HG03064 (cell line): ENCODE measurements around the gene NPIPB2.
A peak's percentile ranks its signal among the peaks of the same experiment; 100 is the strongest.
"Not testable (repeated sequence)": the region's sequence is repeated elsewhere in the genome, so short reads cannot be mapped to it uniquely, and the experiment has no call there.

Experiments used
- ATAC-seq: cut with Tn5 transposase; IDR thresholded peaks from one replicate; pipeline ENCODE4 v1.9.1; 2021; ENCODE audit warnings: low read depth; ENCODE audit not compliant: unreplicated experiment

NPIPB2 gene

DNA sequence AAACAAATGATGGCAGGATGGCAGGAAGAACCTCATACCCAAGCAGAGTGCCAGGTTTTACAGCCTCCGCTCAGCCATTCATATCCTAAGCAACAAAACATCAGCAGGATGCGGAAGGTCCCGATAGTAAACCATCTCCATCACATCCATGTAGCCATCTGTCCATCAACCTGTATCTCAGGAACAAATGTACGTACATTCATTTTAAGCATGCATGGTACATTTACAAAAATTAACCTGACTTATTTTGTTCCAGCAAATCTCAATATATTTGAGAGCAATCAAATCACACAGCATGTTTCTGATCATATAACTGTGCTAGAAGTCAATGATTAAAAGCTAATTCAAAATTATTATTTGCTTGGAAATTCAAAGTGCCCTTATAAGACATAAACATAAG lies at the start of gene NPIPB2:
TSS of gene NPIPB2 (minus strand) at position 101 of the 400 bp plus-strand sequence. CDS start at position 101, 0 bp downstream.
- not testable (repeated sequence) for ATAC-seq

DNA sequence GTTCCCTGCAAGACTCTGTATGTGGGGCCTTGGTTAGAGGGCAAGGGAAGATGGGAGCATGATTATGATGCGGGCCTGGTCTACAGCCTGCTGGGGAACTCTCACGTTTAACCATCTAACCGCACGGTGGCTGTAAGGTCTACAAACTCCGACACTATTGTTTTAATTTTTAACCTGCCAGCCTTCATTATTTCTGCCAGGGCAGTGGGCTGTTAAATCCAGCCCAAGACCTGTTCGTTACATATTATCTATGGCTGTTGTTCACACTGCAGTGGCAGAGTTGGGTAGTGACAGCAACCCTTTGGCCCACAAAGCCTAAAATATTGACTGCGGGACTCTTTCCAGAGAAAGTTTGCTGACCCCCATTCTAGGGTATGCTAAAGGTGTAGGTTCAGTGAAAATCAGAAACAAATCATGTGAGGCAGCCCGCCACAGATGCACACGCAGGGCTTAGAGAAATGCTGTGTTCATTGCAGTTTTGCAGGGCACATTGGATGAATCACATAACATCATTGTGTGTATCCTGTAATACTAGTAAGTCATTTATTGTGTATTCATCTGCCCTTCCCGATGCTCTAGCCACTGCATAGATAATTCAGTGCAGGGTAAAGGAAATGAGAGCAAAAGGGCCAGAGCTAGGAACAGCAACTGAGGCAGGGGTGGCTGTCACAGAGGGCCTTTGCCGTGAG lies 49.0 kb upstream of the NPIPB2 start:
- ATAC-seq, result no peak

DNA sequence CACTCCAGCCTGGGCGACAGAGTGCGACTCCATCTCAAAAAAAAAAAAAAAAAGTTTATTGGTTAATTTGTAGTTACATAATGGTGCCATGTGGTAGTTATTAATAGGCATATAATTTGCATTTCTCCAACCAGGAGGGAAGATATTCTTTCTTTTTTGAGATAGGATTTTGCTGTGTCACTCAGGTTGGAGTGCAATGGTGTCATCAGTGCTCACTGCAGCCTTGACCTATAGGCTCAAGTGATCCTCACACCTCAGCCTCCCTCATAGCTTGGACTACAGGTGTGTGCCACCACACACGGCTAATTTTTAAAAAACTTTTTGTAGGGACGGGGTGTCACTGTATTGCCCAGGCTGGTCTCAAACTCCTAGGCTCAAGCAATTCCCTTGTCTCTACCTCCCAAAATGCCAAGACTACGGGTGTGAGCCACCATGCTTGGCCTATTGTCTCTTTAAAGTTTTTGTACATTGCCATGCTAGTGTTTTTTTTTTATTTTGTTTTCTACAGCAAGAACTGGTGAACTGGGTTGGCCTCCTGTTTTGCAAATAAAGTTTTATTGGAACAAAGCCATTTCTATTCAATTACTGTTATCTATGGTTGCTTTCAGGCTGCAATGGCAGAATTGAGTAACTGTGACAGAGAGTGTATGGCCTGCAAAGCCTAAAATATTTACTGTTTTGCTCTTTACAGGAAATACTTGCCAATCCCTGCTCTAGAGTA lies 46.6 kb upstream of the NPIPB2 start:
- no peak for ATAC-seq

DNA sequence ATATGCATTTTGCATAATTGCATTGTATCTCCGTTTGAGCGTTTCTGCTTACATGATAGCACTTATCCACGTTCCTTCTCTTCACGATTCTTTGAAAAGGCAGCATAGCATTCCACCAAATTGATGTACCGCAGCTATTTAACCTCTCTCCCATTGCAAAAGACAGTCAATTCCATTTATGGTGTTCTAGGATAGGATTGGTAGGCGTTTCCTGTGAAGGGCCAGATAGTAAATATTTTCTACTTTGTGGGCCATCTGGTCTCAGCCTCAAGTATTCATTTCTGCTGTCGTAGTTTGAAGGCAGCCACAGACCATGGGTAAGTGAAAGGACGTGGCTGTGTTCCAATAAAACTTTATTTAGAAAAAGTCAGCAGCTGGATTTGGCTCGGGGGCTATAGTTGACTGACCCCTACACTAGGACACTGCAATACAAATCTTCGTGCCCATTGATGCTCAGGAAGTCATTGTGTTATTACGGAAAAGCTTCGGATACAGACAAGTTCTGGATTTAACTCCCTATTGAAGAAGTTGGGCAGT lies 44.7 kb upstream of the NPIPB2 start:
- no peak for ATAC-seq

DNA sequence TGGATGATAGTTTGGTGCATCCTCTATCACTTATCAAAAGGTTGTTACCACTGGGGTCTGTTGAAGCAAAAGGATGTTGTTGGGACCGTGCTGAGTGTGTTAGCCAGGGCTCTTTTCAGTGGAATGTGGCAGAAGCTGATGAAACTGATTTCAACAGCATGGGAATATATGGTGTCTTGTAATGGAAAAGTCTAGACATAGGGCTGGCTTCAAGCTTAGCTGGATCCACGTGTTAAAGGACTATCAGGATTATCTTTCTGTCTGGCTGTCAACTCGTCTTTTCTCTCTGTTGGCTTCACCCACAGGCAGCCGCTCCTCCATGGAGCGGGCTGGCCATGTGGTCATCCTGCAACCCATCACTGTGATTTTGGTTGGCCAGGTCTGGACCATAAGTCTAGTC lies 43.4 kb upstream of the NPIPB2 start:
- no peak for ATAC-seq

DNA sequence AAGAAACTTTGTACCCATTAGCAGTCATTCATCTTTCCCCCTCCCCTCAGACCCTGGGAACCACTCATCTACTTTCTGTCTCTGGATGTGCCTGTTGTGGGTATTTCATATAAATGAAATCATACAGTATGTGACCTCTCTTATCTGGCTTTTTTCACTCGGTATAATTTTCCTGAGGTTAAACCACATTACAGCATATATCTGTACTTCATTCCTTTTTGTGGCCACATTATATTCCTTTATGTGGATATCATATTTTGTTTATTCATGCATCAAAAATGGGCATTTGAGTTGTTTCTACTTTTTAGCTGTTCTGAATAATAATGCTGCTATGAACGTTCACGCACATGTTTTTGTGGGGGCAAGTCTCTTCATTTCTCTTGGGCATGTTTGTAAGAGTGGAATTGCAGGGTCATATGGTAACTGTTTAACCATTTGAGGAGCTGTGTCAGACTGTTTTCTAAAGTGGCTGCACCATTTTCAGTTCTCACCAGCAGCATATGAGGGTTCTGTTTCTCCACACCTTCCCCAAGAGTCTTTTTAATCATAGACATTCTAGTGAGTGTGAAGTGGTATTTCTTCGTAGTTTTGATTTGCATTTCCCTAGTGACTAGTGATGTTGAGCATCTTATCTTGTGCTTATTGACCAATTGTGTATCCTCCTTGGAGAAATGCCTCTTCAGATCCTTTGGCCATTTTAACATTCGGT lies 38.4 kb upstream of the NPIPB2 start:
- no peak for ATAC-seq

DNA sequence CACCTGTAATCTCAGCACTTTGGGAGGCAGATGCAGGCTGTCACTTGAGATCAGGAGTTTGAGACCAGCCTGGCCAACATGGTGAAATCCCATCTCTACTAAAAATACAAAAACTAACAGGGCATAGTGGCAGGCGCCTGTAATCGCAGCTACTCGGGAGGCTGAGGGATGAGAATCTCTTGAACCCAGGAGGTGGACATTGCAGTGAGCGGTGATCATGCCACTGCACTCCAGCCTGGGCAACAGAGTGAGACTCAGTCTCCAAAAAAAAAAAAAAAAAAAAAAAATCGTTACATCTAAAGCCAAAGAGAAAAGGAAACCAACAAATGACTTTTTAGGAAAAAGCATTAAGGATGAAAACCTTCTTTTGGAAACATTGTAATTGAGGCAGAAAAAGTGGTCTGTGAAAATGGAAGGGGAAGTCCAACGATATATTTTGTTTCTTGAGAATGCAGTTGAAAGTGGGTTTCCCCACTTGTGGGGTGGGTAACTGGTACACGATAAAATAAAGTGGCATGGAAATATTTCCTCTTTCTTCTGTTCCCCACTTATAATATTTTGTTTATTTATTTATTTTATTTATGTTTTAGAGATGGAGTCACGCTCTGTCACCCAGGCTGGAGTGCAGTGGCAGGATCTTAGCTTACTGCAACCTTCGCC lies 37.3 kb upstream of the NPIPB2 start:
- ATAC-seq, result no peak

DNA sequence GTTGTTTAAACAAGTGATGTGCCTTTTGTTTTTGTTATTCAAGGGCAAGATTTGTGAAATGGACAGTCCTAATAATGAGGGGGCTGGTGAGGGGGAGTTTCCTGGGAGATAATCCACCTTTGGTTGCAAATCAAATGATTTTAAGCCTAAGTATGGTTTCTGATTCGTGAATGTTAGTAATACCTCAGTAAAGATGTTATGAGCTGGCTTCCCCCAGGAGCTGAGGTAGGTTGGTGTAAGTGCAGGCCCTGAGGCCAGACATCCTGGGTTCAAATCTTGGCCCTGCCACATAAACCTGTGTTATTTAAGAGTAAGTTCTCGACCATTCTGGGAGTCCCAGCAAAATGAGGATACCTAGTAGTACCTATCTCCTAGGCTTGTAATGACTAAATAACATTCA lies 36.2 kb upstream of the NPIPB2 start:
- ATAC-seq, result no peak

DNA sequence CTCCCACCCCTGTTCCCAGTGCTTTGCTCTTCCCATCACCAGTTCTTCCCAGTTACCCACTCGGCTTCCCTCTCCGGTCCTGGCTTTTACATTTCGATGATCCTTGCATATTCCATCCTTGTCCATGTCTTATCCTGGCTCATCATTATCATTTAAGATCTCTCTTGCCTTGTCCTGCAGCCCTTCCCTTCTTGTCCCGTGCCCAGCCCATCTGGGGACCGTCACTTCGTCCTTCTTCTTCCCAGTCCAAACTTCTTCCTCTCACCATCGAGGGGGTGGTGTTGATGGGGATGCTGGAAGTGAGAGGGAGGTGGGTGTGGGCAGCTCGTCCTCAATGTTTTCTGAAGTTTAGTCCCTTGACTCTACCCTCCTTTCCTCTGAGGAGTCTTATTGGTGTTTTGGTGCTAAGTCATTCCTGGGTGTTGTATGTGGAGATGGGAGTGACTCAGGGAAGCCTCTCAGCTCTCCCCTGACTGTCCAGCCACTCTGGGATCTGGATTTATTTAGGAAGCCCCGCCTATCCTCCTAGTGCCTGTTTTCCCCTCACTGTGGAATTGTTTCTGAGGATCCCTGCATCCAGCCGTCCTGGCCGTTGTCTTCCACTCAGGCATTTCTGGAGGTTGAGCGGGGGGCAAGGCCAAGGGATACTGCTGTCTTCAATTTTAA lies 35.7 kb upstream of the NPIPB2 start:
- ATAC-seq, result no peak

DNA sequence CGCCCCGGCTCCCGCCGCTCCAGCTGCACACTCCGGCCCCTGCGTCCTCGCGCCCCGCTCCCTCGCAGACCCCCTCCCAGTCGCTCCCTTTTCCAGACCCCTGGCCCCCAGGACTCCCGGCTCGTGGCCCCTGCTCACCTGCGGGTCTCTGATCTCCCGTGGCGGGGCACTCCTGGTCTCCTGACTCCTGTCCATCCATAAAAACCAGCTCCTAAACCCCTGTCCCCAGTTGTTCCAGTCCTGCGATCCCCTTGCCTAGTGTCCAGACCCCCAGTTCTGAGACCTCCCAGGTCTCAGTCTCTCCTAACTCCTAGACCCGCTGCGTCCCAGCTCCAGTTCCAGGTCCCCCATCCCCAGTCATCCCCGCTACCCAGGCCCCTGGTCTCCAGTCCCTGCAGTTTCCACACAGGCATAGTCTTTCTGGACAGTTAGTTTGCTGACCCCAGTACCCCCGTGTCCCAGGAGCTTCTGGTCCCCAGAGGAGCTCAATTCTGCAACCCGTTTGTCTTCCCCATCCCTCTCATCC lies 35.1 kb upstream of the NPIPB2 start:
- ATAC-seq, result peak; percentile 5

DNA sequence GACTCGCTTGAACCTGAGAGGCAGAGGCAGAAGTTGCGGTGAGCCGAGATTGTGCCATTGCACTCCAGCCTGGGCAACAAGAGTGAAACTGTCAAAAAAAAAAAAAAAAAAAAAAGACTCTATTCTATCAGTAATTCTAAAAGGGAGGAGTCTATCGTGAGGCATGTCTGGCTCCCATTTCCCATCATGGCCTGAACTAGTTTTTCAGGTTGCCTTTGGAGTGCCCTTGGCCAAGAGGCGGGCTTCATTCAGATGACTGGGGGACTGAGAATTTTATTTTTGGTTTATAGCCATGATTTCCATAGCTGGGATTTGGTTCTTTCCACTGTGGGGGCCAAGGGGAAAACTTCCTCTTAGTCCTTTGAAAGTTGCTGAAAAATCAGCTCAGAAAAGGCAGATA lies 31.2 kb upstream of the NPIPB2 start:
- ATAC-seq, result no peak

DNA sequence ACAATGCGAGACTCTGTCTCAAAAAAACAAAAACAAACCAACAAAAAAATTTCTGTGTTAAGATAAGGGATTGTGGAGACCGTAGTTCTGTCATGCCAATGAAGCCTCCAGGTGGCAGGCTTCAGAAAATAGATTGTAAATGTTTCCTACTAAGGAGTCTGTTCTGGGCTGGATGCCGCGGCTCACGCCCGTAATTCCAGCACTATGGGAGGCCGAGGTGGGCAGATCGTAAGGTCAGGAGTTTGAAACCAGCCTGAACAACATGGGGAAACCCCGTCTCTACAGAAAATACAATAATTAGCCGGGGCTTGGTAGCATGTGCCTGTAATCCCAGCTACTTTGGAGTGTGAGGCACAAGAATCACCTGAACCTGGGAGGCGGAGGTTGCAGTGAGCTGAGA lies 30.3 kb upstream of the NPIPB2 start:
- no peak for ATAC-seq

DNA sequence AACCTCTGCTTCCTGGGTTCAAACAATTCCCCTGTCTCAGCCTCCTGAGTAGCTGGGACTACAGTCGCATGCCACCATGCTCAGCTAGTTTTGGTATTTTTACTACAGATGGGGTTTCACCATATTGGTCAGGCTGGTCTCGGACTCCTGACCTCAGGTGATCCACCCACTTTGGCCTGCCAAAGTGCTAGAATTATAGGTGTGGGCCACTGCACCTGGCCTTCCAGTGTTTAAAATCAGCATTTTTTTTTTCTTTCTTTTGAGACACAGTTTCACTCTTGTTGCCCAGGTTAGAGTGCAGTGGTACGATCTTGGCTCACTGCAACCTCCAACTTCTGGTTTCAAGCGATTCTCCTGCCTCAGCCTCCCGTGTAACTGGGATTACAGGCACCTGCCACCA lies 28.4 kb upstream of the NPIPB2 start:
- ATAC-seq, result not testable (repeated sequence)

DNA sequence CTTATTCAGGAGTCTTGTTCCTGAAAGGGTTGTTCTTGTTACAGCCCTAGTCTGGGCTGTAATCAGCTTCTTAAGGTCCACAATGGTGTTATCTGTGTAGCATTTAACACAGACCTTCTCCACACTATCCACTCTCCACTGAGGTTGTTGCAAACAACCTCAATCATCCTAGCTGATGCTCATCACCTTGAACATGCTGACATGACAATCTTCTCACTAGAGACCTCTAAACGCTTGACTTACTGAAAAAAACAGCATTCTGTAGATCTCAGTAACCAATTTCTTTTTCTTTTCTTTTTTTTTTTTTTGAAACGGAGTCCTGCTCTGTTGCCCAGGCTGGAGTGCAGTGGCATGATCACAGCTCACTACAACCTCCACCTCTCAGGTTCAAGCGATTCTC lies 26.7 kb upstream of the NPIPB2 start:
- no peak for ATAC-seq

DNA sequence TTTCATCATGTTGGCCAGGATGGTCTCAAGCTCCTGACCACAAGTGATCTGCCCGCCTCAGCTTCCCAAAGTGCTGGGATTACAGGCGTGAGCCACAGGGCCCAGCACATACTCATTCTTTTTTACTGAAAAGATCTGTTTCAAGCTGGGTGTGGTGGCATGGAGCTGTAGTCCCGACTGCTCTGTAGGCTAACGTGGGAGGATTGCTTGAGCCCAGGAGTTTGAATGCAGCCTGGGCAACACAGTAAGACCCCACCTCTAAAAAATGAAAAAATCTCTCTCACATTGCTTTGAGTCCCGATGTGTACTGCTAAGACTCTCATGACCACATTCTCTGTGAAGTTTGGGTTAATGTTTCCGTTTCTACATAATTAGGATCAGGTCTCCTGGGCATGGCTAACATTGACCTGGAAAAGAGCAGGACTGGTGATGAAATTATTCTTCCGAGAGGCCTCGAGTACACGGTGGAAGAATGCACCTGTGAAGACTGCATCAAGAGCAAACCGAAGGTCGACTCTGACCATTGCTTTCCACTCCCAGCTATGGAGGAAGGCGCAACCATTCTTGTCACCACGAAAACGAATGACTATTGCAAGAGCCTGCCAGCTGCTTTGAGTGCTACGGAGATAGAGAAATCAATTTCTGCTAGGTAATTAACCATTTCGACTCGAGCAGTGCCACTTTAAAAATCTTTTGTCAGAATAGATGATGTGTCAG lies 25.5 kb upstream of the NPIPB2 start:
- ATAC-seq, result no peak

DNA sequence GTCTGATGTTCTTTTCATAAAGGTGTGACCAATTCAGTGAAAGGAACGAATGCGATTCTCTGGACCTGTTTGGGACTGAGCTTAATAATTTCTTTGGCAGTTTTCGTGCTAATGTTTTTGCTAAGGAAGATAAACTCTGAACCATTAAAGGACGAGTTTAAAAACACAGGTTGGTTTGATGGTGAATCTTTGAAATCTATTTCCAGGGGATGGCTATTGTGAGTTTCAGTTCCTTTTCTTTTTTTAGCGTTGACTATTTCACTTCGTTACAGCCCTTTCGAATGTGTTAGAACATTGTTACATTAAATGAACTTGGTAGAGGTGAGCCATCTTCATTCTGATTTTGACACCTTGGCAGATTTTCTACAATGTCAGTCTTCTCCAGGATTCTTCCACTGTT lies 24.3 kb upstream of the NPIPB2 start:
- no peak for ATAC-seq

DNA sequence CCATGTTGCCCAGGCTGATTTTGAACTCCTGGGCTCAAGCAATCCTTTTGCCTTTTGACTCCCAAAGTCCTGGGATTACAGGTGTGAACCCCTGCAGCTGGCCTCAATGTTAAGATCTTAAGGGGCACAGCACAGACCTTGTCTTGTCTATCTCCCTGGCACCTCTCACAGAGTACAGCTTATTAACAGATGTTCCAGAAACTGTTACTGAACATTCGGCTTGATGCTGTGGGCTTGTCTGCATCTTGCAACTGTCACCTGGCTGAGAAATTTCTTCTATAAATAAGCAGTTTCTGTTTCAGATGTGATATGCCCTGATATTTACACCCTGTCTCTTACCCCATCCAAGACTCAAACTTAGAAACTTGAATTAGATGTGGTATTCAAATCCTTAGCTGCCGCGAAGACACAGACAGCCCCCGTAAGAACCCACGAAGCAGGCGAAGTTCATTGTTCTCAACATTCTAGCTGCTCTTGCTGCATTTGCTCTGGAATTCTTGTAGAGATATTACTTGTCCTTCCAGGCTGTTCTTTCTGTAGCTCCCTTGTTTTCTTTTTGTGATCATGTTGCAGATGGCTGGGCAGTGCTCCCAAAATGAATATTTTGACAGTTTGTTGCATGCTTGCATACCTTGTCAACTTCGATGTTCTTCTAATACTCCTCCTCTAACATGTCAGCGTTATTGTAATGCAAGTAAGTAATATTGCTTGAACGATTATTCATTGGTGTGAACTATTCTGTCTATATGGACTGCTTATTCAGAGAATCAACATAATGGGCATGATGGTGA lies 23.1 kb upstream of the NPIPB2 start, which contains the start of gene TNFRSF17:
TSS of gene TNFRSF17 (plus strand) at position 450 of the 791 bp plus-strand sequence. CDS start at position 565, 115 bp downstream.
- ATAC-seq, result peak; percentile 53

DNA sequence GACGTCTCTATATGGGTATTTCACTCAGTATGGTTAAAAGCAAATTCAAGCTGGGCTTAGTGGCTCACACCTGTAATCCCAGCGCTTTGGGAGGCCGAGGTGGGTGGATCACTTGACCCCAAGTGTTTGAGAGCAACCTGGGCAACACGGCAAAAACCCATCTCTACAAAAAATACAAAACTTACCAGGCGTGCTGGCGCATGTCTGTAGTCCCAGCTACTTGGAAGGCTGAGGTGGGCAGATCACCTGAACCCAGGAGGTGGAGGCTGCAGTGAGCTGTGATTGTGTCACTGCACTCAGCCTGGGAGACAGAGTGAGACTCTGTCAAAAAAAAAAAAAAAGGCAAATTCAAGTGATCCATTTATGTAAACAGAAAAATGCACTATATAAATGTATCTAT lies 21.9 kb upstream of the NPIPB2 start:
- no peak for ATAC-seq

DNA sequence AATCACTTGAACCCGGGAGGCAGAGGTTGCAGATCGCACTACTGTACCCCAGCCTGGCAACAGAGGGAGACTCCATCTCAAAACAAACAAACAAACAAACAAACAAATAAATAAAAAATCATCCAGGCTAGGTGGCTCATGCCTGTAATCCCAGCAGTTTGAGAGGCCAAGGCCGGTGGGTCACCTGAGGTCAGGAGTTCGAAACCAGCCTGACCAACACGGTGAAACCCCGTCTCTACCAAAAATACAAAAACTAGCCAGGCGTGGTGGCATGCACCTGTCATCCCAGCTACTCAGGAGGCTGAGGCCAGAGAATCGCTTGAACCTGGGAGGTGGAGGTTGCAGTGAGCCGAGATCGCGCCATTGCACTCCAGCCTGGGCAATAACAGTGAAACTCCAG lies 21.1 kb upstream of the NPIPB2 start:
- not testable (repeated sequence) for ATAC-seq
